ENCODE results near the gene SLC12A7. TPM values are rescaled to one million over a fixed set of nuclear protein-coding genes. Genes with fewer than 3 reads are reported as not detected.
"Not testable (repeated sequence)": the region's sequence is repeated elsewhere in the genome, so short reads cannot be mapped to it uniquely, and the experiment has no call there.

SLC12A7 gene
- total RNA-seq: 49.5 TPM
- long read RNA-seq, full-length matches to known transcripts: 11 of 85 reads
- long read RNA-seq, partial matches to known transcripts: 66 of 85 reads
- long read RNA-seq, other reads (novel, unspliced or antisense): 8 of 85 reads

DNA sequence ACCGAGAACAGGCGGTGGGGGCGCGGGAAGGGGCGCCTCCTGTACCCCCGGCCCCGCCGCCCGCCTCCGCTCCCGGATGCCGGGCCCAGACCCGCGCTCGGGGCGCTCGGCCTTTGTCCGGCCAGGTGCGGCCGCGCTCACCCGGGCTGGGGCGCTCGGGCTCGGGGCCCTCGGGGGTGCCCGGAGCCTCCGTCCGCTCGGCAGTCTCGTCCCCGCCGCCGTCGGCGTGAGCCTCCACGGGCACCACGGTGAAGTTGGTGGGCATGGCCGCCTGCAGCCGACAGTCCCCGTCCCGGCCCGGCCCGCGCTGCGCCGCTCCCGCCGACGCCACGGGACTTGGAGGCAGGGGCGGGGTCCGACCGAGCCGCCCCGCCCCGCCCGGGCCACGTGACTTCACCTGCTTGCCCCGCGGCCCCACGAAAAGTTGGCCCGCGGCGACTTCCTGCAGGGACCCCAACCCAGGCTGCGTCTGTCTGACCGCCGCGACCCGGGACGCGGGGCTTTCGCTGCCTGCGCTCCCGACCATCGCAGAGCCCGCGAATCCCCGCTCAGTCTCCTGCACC lies at the start of gene SLC12A7:
Gene SLC12A7 (minus strand): TSS at position 337 of the 563 bp plus-strand sequence. CDS start 72 bp downstream, at position 265.
- no peaks in the 10 kb centered on the region for H3K27me3 ChIP-seq (ENCODE audit: low read depth)
- H3K4me3 ChIP-seq: peak within 1 kb of the TSS; percentile 96
- peak; percentile 79 for DNase-seq
- intact Hi-C loops (cut with DNase I): no loop called here
- no peaks in the 10 kb centered on the region for H3K9me3 ChIP-seq
- H3K4me1 ChIP-seq: peaks cover 32% of the 10 kb centered on the region
- ATAC-seq: peak; percentile 76 to 87
- no peaks in the 10 kb centered on the region for H3K36me3 ChIP-seq
- TF ChIP-seq, protein P1, sequence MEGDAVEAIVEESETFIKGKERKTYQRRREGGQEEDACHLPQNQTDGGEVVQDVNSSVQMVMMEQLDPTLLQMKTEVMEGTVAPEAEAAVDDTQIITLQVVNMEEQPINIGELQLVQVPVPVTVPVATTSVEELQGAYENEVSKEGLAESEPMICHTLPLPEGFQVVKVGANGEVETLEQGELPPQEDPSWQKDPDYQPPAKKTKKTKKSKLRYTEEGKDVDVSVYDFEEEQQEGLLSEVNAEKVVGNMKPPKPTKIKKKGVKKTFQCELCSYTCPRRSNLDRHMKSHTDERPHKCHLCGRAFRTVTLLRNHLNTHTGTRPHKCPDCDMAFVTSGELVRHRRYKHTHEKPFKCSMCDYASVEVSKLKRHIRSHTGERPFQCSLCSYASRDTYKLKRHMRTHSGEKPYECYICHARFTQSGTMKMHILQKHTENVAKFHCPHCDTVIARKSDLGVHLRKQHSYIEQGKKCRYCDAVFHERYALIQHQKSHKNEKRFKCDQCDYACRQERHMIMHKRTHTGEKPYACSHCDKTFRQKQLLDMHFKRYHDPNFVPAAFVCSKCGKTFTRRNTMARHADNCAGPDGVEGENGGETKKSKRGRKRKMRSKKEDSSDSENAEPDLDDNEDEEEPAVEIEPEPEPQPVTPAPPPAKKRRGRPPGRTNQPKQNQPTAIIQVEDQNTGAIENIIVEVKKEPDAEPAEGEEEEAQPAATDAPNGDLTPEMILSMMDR (IDR thresholded peaks at IDR 0.05): no peak
- H3K27ac ChIP-seq: peak within 1 kb of the TSS; percentile 90

DNA sequence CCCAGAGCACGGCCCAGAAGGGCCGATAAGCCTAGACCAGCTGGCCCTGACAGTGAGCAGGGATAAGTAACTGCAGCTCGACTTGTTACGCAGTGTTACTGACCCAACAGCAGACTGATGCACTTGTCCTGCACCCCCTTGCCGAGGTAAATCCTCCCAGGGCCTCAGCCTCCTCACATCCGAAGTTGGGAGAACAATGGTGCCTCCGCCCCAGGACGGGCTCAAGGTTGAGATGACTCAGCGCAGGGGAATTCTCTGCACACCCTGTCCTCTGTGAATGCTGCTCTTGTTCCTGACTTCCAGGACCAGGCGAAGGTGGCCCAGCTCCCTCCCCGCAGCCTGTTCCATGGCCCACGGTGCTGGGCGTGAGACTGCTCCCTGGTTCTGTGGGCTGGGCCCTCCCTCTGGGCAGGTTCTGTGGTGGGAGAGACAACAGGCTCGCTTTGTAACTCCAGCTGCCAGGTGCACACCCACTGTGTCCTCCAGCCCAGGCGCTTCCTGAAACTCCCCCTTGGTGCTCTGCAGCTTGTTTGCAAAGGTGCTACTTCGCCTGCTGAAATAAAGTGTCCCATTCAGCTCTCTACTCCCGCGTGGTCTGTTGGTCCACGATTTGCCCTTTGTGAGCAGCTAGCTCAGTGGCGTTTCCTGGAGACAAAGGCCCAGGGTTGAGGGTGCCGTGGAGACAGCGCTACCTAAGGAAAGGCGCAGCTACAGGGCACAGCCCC lies 49.4 kb upstream of the SLC12A7 start:
- peaks cover 6% of the 10 kb centered on the region for H3K27me3 ChIP-seq (ENCODE audit: low read depth)
- TF ChIP-seq, protein P1 (IDR thresholded peaks at IDR 0.05): no peak
- no peaks in the 10 kb centered on the region for H3K9me3 ChIP-seq
- H3K36me3 ChIP-seq: no peaks in the 10 kb centered on the region
- H3K4me1 ChIP-seq: no peaks in the 10 kb centered on the region
- ATAC-seq: peak; percentile 24 to 37
- no peak overlapping the region for H3K27ac ChIP-seq
- H3K4me3 ChIP-seq: no peak overlapping the region
- DNase-seq: no peak
- intact Hi-C loops (cut with DNase I): no loop called here

DNA sequence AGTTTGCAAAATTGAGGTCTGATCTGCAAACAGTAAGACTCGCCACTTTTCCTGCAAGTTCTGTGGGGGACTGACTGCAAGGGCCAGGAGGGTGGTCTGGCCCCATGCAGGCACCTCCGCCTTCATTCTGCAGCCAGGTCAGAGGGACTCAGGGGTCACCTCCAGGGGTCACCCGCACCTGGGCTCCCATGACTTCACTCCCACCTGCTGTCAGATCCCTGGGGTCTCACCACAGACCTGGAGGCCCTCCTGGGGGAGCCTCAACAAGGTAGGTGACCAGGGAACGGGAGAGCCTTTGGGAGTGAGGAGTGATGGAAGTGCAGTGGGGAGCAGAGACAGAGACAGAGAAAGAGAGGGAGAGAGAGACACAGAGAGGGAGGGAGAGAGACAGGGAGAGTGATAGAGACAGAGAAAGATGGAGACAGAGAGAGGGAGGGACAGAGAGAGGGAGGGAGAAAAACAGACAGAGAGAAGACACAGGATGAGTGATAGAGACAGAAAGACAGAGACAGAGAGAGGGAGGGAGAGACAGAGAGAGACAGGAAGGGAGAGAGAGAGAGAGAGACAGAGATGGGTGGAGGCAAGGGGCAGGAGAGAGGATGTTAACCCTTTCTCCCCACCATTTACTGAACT lies 48.0 kb upstream of the SLC12A7 start:
- no peak for ATAC-seq
- no peaks in the 10 kb centered on the region for H3K36me3 ChIP-seq
- no peak for DNase-seq
- TF ChIP-seq, protein P1 (IDR thresholded peaks at IDR 0.05): no peak
- peaks cover 18% of the 10 kb centered on the region for H3K27me3 ChIP-seq (ENCODE audit: low read depth)
- intact Hi-C loops (cut with DNase I): no loop called here
- no peaks in the 10 kb centered on the region for H3K9me3 ChIP-seq
- no peak overlapping the region for H3K4me3 ChIP-seq
- H3K27ac ChIP-seq: no peak overlapping the region
- peaks cover 4% of the 10 kb centered on the region for H3K4me1 ChIP-seq

DNA sequence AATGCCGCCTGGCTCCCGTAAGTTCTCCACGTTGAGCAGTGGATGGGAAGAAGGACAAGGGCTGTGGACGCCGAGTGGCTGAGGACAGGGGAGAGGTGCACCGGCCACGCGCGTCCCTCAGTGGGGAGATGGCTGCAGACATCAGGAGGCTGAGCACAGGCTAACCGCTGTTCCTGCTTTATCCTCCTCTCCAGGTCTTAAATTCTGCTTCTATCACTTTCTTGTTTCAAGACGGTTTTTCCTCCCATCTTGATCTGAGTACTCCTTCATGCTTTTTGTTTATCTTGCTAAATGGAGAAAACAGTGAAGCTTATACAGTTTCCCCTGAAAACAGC lies 47.4 kb upstream of the SLC12A7 start:
- Histone ChIP-seq H3K4me1 (peaks cover 4% of the 10 kb centered on the region), H3K27ac (no peak overlapping the region), H3K27me3 (ENCODE audit: low read depth) (peaks cover 24% of the 10 kb centered on the region), H3K36me3 (no peaks in the 10 kb centered on the region), H3K4me3 (no peak overlapping the region), H3K9me3 (no peaks in the 10 kb centered on the region)
- intact Hi-C loops (cut with DNase I): no loop called here
- DNase-seq (no peak), ATAC-seq (no peak)
- TF ChIP-seq, protein P1 (IDR thresholded peaks at IDR 0.05): no peak

DNA sequence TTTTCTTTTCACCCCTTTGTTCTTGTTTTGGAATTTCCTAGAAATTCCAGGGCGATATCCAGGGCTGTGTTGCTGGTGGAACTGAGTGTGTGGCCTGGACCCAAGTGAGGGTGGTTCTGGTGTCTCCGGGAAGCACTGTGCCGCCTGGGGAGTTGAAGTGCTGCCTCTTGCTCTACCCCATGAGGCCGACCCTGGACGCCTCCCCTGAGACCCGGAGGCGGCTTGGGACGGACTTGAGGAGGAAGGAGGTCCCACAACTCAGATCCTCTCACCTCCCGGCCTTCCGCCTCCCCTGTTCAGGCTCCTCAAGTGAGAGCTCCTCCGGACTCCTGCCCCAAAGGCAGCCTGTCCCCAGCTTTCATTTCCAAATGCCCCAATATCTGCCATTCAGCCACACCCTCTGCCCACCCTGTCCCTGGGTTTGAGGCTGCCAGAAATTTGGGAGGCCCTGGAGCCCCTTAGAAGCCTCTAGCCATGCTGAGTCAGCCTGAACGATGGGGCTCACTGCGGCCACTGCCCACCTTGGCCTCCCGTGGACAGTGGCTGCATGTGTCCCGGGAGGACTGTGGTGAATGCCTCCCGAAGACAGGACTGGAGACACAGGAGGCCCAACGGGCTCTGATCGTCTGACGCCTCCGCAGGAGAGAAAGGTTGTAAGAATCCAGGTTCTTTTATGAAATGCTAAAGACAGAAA lies 46.9 kb upstream of the SLC12A7 start:
- peaks cover 4% of the 10 kb centered on the region for H3K4me1 ChIP-seq
- ATAC-seq (no peak), DNase-seq (no peak)
- no peak overlapping the region for H3K4me3 ChIP-seq
- H3K9me3 ChIP-seq: no peaks in the 10 kb centered on the region
- H3K27ac ChIP-seq: no peak overlapping the region
- intact Hi-C loops (cut with DNase I): no loop called here
- no peaks in the 10 kb centered on the region for H3K36me3 ChIP-seq
- H3K27me3 ChIP-seq (ENCODE audit: low read depth): peaks cover 24% of the 10 kb centered on the region
- TF ChIP-seq, protein P1 (IDR thresholded peaks at IDR 0.05): no peak

DNA sequence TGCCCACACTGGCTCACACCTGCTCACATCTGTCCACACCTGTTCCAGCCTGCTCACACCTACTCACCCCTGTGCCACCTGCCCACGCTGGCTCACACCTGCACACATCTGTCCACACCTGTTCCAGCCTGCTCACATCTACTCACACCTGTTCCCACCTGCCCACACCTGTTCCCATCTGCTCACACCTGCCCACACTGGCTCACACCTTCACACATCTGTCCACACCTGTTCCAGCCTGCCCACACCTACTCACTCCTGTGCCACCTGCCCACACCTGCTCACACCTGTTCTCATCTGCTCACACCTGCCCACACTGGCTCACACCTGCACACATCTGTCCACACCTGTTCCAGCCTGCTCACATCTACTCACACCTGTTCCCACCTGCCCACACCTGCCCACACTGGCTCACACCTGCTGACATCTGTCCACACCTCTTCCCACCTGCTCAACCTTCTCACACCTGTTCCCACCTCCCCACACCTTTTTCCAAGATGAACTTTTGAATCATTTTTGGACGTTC lies 45.7 kb upstream of the SLC12A7 start:
- H3K9me3 ChIP-seq; H3K27ac ChIP-seq; H3K4me3 ChIP-seq; DNase-seq; H3K36me3 ChIP-seq; intact Hi-C loops (cut with DNase I); ATAC-seq: not testable (repeated sequence)
- peaks cover 24% of the 10 kb centered on the region for H3K27me3 ChIP-seq (ENCODE audit: low read depth)
- H3K4me1 ChIP-seq: peaks cover 11% of the 10 kb centered on the region
